ENCODE results near the gene FBXW8.

FBXW8 gene

DNA sequence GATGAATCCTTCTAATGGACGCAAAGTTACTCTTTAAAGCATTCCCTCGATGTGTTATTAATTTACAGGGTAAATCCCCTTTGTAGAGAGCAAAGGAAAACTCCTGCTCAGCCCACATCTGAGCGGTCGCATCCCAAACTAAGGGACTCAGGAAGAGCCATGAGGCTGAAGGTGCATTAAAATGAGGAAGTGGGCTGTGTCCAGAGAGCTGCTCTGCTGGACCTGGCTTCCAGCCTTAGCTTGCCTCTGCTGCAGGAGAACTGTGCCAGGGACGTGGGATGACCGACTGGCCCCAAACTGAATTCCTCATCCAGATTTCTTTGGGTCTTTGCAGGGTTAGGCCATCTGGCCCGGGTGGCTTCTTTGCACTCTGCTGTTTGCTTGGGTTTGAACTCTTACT, 88.3 kb downstream of the FBXW8 start:
- no peak for DNase-seq

DNA sequence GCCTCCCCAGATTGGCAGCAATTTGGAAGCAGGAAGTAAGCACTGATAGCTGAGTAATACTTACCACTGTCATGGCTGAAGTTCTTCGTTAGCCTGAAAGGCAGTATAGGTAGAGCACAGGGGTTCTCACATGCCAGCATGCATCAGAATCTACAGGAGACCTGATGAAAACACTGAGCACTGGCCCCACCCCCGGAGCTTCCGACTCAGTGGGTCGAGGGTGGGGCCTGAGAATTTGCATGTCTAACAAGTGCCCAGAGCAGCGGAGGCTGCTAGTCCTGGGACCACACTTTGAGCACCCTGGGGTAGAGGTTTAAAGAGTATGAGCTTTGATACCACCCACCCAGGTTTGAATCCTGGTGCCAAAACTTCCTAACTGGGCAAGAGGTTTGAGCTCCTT, 89.6 kb downstream of the FBXW8 start:
- no peak for DNase-seq

DNA sequence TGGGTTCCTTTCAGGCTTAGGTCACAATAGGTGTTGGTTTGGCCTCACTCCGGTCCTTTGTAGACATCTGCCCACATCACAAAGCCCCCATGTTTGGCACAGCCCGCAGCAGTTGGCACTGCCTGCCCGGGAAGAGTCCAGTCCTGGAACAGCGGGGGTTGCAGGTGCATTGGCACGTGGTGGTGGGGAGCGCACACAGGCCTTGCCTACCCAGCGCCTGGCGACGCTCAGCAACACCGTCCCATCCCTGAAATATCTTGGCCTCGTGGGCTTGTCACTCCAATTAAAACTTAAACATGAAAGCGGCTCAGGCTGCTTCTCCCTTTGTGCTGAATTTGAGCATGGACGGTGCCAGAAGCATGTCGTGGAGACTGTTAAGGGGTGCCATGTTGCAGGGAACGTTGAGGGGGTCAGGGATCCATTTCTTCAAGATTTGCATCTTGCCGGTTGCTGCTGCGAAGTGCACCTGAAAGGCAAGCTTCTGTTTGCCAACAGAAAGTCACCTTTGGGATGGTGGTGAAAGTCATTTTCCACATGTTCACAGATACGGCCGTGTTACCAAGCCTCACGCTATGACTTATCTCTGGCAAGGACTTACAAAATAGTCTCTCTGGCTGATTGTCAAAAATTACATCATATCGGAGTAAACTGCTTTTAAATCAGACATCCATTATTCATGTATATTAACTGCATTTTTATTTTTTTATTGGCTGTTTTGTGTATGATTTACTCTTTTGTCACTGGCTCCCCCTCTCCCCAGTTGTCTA, 91.5 kb downstream of the FBXW8 start:
- no peak for DNase-seq

DNA sequence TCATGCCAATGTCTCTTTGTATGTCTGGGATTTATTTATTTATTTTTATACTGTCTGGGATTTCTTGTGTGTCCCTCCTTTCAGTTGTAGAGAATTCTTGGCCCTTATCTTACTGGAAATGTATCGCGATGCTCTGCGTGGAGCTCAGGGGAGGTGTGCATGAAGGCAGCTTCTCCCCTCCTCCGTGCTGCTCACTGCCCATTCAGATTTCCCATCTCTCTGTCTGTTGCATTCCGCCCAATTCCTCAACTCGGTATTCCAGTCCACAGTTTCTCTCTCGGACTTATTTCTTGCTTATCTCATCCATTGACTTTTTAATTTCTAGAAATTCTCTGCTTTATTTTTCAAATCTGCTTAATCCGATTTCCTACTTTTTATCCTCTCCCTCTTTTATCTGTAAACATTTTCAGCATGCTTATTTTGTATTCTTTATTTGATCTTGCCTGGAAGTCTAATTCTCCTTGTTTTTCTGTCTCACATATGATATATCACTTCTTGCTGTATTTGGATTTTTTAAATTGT, 93.2 kb downstream of the FBXW8 start:
- DNase-seq = no peak

DNA sequence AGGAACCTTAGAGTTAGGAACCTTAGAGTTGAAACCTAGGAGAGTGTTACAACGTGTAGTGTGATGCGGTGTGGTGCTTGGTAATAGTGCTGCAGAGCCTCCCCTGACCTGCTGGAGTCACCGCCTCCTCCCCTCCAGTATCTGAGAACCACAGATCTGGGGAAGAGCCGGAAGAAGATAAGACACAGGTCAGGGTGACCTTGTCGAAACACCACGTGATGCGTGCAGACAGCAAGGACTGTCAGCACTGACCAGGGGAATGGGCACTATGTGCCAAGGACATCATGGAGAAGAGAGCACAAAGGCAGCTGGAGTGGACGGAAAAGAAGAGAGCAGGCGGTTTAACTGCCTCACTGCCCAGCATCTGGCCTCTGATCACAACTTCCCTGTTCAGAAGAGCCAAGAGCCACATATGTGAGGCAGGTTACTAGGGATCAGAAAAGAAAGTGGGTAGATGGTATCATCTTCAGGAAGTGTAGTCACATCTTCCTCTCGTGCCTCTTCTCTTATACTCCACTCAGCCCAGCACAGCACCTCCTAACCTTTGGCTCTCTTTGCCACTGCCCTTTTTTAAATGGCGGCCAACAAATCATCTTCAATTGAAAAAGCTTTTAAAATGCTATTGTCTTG, 94.8 kb downstream of the FBXW8 start:
- no peak for DNase-seq

DNA sequence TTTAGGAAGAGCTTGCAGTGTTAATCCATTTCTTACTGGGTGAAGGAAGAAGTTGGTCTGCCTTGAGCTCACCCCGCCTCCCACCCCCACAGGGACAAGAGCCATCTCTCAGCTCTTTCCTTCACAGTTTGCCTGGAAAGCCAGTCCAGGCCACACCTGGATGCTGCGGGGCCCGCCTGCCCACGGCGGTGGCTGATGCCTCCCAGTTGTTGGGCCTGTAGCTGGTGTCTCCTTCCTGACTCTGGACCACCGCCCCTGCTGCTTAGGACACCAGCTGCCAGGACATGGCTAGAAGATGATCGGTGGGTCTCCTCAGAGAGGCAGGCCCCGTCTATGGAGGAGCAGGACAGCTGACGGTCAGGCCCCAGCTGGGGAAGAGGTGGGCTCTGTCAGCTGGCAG, 95.6 kb downstream of the FBXW8 start:
- no peak for DNase-seq

DNA sequence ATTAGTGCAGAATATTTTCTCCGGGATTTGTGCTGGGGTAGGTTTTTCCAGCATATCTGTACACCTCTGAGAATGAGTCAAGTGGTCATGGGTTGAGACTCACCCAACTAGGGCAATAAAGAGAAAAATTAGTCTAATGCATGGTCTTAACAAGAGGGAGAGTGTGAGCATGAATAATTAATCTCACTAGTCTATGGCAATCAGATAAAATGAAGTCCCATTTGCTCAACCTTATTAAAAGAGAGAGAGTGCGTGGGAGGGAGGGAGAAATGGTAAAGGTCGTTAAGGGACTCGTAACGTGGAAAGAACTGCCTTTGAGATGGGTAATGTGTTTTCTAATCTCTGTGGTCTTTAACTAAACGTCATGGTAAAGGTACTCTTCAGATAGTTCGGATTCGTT, 96.8 kb downstream of the FBXW8 start:
- no peak for DNase-seq

DNA sequence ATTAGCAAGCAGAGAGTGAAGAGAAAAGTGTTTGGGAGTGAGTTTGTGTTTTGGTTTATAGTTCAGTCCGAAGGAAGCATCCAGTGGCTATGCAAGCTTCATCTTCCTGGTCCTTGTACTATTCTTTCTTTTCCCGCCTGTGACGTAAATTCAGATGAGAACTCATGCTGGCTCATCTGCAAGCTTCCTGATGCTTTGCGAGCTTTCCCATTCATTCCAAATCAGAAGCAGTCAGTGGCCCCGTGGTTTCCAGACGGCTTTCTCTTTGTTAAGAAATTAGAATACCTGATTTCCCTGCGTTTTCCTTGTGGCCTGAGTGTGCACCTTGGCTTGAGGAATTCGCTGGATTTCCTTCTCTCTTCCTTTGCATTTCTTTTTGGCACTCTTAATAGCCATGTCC, 99.0 kb downstream of the FBXW8 start:
- DNase-seq = no peak

DNA sequence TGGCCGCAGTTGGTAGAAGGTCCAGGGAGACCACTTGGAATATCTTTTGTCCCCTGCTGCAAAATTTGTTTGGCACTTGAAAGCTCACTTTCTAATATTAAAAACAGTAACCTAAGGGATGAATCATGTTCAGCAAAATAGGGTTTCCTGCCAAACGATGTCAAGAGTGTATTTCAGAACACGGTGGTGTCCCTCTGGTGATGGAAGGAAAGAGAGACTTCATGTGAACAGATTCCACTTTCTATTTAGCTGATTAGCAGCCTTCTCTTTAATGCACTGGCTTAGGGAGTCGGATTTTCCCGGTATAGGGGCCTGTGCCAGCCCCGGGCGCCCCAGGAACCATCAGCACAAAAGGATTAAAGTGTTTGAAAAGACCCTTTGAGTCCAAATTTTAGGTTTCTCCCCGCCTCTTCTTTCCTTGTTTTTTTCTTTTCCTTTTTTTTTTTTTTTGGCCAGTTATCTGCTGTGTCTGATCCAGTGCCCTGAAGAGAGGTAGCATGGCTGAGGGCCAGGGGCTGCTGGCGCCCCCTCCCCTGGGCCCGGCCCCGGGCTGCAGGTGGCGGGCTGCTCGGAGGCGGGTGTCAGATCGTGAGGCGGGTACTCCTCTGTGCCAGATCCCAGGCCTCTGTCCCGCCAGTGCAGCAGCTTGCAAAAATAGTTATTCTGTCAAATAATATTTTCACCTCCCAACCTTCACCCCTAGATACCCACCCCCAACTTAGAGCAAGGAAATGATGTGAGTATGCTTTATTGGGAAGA, 100.1 kb downstream of the FBXW8 start:
- DNase-seq = no peak

DNA sequence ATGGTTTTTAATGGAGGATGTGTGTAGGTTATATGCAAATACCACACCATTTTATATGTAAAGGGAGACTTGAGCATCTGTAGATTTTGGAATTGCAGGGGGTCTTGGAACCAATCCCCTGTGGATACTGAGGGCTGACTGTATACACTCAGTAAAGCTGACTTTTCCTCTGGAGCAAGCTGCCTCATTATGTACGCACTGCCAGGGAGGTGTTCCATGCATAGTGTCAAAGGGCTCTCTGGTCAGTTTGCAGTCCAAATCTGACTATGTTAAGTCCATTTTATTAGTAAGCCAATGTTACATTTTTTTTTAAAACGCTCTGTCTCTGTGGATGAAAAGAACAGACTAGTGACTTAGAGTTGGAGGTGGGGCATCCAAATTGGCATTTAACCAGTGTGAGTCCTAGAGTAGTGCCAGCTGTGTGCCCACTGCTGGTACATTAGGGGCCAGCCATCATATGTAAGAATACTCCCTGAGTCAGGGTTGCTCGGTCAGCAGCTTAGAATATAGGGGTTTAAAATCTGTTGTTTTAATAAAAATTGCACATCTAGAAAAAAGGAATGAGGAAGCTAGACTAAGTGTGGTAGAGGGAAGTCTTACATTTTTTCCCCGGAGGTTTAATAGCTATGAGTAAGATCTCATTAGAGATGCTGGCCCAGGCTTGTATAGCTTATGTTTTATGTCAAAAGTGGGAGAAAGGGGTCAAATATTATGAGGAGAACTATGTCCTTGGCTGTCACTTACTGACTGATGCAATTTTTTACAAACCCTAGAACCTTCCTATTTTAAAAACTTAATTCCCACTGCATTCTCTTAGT, 101.4 kb downstream of the FBXW8 start:
- no peak for DNase-seq

DNA sequence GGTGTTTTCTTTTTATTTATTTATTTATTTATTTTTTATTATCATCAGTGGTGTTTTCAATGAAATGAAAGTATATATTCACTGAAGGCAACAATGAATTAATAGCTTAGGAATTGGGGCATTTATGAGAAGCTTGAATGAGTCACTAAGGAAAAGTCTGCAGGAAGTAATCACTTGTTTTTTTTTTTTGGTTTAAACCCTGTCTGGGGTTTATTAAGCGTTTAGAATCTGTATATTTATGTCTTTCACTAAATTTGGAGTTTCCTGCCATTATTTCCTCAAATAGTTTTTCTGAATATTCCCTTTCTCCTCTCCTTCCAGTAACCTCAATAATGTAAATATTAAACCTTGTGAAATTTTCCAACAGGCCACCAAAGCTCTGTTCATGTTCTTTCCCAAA, 103.0 kb downstream of the FBXW8 start:
- DNase-seq = no peak

DNA sequence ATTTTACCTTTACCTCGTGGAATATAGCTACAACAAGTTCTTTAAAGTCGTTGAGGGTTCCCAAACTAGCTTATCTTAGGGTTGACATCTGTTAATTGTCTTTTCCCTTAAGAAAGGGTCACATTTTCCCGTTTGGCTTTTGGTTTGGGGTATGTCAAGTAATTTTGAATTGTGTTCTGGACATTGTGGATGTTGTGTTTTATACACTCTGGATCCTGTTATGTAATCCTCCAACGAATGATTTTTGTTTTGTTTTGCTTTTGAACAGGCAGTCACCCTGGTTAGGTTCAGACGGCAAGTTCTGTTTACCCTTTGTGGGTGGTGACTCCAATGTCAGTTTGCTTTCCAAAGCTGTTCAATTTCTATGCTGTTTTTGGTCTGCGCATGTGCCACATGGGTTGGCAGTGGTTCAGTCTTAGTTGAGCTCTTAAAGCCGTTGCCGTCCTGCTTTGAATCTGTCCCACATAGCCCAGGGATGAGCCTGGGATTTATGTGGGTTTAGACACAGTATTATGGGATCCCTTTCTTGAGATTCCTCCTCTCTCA, 103.7 kb downstream of the FBXW8 start:
- no peak for DNase-seq

DNA sequence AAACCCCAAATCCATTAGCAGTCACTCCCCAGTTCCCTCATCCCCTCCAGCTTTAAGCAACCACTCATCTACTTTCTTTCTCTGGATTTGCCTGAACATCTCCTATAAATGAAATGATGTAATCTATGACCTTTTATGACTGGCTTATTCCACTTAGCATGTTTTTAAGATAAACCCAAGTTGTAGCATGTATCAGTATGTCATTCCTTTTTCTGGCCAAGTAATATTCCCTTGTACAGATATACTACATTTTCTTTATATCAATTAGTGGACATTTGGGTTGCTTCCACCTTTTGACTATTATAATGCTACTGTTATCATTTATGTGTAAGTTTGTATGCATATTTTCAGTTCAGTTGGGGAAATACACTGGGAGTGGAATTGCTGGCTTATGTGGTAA, 105.1 kb downstream of the FBXW8 start:
- no peak for DNase-seq

DNA sequence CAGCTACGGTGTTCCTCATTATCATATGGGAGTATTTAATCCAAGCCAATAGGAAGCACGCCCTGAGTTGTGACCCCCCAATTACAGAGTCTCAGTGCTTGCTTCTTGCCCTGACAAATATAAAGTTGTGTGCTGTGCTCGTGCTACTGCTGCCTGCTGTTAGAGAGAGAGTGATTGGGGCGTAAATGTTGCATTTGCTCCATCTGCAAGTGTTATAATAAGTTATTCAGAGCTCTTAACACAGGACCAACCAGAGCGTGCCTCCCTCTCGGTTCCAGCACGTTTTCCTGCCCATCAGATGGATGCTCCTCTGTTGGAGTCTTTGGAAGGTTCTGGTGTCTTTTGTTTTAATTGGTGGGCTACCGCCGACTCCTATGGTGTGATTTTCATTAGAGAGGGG, 107.1 kb downstream of the FBXW8 start:
- no peak for DNase-seq

DNA sequence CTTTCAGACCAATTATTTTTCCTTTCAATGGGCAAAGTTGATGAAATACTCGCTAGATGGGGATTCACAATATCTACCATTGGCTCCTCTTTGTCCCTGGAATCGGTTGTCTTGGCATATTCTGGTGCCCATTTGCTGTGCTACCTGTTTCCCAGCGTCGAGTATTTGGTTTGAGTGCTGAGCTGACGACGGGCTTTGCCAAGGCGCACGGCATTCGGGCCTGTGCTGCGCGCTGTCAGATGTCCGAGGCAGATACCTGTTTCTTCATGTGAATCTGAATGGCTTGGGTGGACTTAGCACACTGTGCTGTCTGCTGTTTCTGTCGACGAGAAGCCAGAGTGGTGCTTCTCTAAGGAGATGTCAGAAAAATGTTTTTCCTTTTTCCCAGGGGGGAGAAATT, 107.5 kb downstream of the FBXW8 start:
- no peak for DNase-seq

DNA sequence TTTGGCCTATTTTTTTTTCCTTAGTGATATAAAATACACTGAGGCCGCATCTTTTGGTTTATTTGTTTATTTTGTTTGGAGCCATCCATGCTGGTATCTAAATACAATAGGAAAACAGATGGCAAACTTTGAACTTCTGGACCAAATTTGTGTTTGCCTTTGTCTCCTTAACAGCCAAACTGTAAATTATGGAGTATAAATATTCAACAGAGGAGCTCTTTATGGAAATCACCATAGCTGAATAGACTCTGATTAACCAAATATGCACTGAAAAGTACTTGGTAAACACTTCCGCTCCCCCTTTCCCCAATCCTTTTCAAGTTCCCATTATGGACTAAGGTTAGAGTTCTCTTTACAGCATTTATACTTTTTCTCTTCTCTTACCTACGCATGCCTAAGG, 107.9 kb downstream of the FBXW8 start:
- no peak for DNase-seq

DNA sequence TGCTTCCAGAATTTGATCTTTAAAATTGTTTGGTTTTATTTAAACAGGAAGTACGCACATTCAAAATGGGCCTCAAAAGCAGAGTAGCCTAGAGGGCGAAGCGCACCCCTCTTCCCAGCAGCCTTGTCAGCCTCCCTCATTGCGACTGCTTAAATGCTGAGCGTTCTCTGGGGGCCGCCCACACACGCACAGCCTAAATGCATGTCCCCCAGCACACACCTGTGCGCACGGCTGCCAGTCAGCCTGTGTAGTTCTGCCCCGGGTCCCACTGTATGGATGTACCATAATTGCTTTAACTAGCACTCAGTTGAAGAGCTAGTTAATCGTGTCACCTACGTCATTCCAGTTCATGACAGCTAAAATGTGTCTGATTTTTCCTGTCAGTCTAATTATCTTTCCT, 109.1 kb downstream of the FBXW8 start:
- no peak for DNase-seq

DNA sequence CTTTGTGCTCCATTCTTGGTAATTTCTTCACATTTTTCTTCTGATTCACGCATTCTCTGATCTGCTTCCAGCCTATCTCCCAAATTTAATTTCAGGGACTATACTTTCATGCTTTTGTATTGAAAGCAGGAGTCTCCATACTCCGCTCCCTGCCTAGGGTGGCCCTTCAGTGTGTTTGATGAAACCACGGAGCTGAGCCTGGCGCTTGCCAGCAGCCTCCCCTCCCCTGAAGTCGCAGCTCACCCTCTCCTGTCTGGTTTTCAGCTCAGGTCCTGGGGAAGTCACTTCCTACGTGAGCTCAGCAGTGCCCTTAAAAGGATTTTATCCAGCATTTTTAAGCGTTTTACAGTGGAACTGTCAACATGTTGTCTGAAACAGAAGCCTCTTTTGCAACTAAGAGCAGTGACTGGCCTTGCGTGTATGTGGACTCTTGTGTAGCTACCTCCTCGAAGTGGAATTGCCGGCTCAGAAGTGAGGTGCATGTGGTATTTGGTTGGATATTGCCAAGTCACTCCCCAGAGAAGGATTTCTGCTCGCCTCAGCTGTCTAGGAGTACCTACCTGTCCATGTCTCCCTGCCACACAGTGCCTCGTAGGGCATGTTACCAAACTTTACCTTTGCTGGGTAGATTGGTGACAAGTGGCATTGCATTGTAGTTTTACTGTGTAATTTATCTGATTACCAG, 109.9 kb downstream of the FBXW8 start:
- no peak for DNase-seq

DNA sequence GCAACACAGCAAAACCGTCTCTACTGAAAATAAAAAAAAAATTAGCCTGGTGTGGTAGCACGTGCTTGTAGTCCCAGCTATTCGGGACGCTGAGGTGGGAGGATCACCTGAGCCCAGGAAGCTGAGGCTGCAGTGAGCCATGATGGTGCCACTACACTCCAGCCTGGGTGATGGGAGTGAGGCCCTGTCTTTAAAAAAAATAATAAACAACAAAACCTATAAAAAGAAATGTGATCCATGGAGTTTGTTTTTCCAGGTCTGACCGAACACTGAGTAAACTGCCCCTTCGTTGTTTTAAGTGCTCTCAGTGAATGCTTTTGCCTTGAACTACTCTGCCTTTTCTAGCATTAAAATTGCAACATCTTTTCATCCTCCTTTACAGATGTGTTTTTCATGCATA, 111.7 kb downstream of the FBXW8 start:
- no peak for DNase-seq

DNA sequence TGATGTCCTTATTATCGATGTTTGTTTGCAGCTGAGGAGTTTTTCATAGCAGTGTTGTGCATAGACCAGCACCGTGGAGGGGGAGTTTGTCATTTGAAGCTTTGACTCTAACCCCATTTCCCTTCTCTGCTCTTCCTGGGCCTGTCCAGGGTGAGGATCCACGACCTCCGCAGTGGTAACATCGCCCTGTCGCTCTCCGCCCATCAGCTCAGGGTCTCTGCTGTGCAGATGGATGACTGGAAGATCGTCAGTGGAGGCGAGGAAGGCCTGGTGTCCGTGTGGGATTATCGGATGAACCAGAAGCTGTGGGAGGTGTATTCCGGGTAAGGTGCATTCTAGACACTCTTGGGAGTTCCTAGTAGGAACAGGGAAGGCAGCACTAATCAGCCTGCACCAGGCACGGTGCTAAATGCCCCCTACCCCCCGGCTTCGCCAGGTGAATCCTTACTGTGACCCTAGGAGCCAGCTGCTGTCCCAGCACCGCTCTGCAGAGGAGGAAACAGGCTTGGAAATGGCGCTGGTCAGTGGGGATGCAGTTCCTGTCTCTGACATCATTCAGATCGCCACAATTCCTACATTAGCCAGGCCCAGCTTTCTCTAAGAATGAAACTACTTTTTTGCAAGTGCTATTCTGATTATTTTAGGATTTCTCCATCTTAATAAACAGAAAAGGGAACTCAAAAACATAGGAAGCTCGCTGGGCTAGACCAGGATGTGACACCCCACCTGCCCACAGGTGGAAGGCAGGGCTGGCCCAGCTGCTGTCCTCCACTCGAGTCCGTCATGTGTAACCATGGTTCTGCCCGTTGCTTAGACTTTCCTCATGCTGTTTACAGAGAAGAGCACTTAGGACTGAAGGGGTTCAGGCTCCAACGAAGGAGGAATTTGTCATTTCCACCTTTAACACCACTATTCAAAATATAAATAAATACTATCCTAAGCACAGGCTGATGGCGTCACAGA, 113.5 kb downstream of the FBXW8 start:
- DNase-seq = no peak
